ENCODE measurements around the gene TRABD2B. TPM values are rescaled to one million over a fixed set of nuclear protein-coding genes. Genes with fewer than 3 reads are reported as not detected.

Gene TRABD2B
- total RNA-seq, 3 donors from 2014 or later (not counting 1 experiment from before 2014, with no cell fraction given), result not detected

- Mint-ChIP-seq H3K36me3 (no peaks in the 10 kb centered on the region), H3K9me3 (no peaks in the 10 kb centered on the region), H3K4me3 (no peak overlapping the region), H3K4me1 (no peaks in the 10 kb centered on the region), H3K27me3 (ENCODE audit: low read depth in 2 of 2) (peaks cover 7 to 8% of the 10 kb centered on the region in 2 donors), H3K27ac (no peak overlapping the region)
- Histone ChIP-seq H3K27ac (ENCODE audit: low read length) (no peak overlapping the region), H3K4me3 (ENCODE audit: low read length) (no peak overlapping the region), H3K27me3 (ENCODE audit: control insufficient read depth, insufficient read depth, low read length) (no peaks in the 10 kb centered on the region), H3K4me1 (ENCODE audit: control insufficient read depth, insufficient read depth, low read length) (no peaks in the 10 kb centered on the region), H3K36me3 (ENCODE audit: control insufficient read depth, insufficient read depth, low read length) (no peaks in the 10 kb centered on the region), H3K9me3 (ENCODE audit: control insufficient read depth, insufficient read depth, low read length) (no peaks in the 10 kb centered on the region)
- no peak for DNase-seq
- no peak for ATAC-seq
- TF ChIP-seq, protein P1, sequence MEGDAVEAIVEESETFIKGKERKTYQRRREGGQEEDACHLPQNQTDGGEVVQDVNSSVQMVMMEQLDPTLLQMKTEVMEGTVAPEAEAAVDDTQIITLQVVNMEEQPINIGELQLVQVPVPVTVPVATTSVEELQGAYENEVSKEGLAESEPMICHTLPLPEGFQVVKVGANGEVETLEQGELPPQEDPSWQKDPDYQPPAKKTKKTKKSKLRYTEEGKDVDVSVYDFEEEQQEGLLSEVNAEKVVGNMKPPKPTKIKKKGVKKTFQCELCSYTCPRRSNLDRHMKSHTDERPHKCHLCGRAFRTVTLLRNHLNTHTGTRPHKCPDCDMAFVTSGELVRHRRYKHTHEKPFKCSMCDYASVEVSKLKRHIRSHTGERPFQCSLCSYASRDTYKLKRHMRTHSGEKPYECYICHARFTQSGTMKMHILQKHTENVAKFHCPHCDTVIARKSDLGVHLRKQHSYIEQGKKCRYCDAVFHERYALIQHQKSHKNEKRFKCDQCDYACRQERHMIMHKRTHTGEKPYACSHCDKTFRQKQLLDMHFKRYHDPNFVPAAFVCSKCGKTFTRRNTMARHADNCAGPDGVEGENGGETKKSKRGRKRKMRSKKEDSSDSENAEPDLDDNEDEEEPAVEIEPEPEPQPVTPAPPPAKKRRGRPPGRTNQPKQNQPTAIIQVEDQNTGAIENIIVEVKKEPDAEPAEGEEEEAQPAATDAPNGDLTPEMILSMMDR (IDR thresholded peaks at IDR 0.05), result no peak
- 86% methylated on average over 12 of the region's 12 CpGs for WGBS (ENCODE audit: insufficient coverage)
- intact Hi-C loops (cut with micrococcal nuclease), result no loop called here
Measured at GRCh38 chr1:47752559-47752958, 244.6 kb downstream of the TRABD2B start.

- no peaks in the 10 kb centered on the region for H3K4me1 ChIP-seq (ENCODE audit: control insufficient read depth, insufficient read depth, low read length)
- H3K4me1 Mint-ChIP-seq, result no peaks in the 10 kb centered on the region
- H3K4me3 Mint-ChIP-seq, result no peak overlapping the region
- DNase-seq (no peak), ATAC-seq (no peak)
- no peaks in the 10 kb centered on the region for H3K9me3 ChIP-seq (ENCODE audit: control insufficient read depth, insufficient read depth, low read length)
- H3K36me3 ChIP-seq (ENCODE audit: control insufficient read depth, insufficient read depth, low read length), result no peaks in the 10 kb centered on the region
- no peak overlapping the region for H3K4me3 ChIP-seq (ENCODE audit: low read length)
- no peak overlapping the region for H3K27ac ChIP-seq (ENCODE audit: low read length)
- H3K27me3 Mint-ChIP-seq (ENCODE audit: low read depth in 2 of 2), result peaks cover 7 to 10% of the 10 kb centered on the region in 2 donors
- intact Hi-C loops (cut with micrococcal nuclease), result no loop called here
- H3K36me3 Mint-ChIP-seq, result no peaks in the 10 kb centered on the region
- H3K27me3 ChIP-seq (ENCODE audit: control insufficient read depth, insufficient read depth, low read length), result no peaks in the 10 kb centered on the region
- H3K9me3 Mint-ChIP-seq, result no peaks in the 10 kb centered on the region
- TF ChIP-seq, protein P1 (IDR thresholded peaks at IDR 0.05), result no peak
- 89% methylated on average over 15 of the region's 15 CpGs for WGBS (ENCODE audit: insufficient coverage)
- no peak overlapping the region for H3K27ac Mint-ChIP-seq
Measured at GRCh38 chr1:47751996-47752451, 245.2 kb downstream of the TRABD2B start.

DNA sequence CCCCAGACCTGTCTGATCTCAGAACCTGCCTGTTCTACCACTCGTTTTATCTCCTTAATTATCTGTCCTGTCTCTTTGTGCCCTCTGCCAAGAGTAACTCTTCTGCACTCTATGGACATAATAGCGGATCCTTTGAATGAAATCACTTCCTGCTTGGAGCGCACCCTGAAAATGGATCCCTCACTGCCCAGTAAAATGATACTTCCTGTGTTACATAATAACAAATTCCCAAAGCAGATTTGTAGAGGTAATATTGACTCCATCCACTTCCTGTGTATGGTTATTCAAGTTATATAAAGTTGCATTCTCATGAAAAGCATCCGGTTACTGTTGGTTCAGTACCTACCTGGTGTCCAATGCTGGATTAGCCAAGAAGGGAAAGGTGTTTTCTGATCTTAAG lies 246.0 kb downstream of the TRABD2B start:
- Mint-ChIP-seq H3K36me3 (no peaks in the 10 kb centered on the region), H3K4me1 (no peaks in the 10 kb centered on the region), H3K9me3 (no peaks in the 10 kb centered on the region), H3K27ac (no peak overlapping the region), H3K4me3 (no peak overlapping the region), H3K27me3 (ENCODE audit: low read depth in 2 of 2) (peaks cover 0 to 5% of the 10 kb centered on the region in 2 donors)
- 83% methylated on average over 4 of the region's 4 CpGs for WGBS (ENCODE audit: insufficient coverage)
- H3K9me3 ChIP-seq (ENCODE audit: control insufficient read depth, insufficient read depth, low read length), result no peaks in the 10 kb centered on the region
- H3K27ac ChIP-seq (ENCODE audit: low read length), result no peak overlapping the region
- no peak for DNase-seq
- no peak overlapping the region for H3K4me3 ChIP-seq (ENCODE audit: low read length)
- no peaks in the 10 kb centered on the region for H3K36me3 ChIP-seq (ENCODE audit: control insufficient read depth, insufficient read depth, low read length)
- no peak for ATAC-seq
- TF ChIP-seq, protein P1 (IDR thresholded peaks at IDR 0.05), result no peak
- H3K4me1 ChIP-seq (ENCODE audit: control insufficient read depth, insufficient read depth, low read length), result no peaks in the 10 kb centered on the region
- H3K27me3 ChIP-seq (ENCODE audit: control insufficient read depth, insufficient read depth, low read length), result no peaks in the 10 kb centered on the region
- intact Hi-C loops (cut with micrococcal nuclease), result no loop called here

Data from natural killer cell (primary cell).